GM10248 (cell line): ENCODE data around the gene TTLL13.

ENCODE experiments used
- CTCF ChIA-PET: fragments of 300-600 bp; sonication (Branson Sonifier 250); formaldehyde crosslinking; extraction: SDS; loops from one replicate; lab custom pipeline; 2021; ENCODE audit warnings: antibody characterized with exemption; lab: Yijun Ruan, JAX
- POLR2A ChIA-PET: fragments of 350-650 bp; sonication (Branson Sonifier 250); formaldehyde crosslinking; extraction: SDS; loops from one replicate; lab custom pipeline; 2020; ENCODE audit warnings: antibody characterized with exemption; lab: Yijun Ruan, JAX
- DNase-seq: peaks from one replicate; pipeline ENCODE4 v3.0.0; 2012; ENCODE audit errors: extremely low spot score
- CTCF ChIP-seq: IDR thresholded peaks from 2 replicates; pipeline ENCODE4 v1.5.1; 2012; ENCODE audit warnings: mild to moderate bottlenecking, low read depth; ENCODE audit errors: extremely low read depth, missing control alignments, control extremely low read depth

TTLL13 gene

GRCh38 chr15:90209591-90209990 is 39.8 kb upstream of the TTLL13 start:
- POLR2A ChIA-PET = no interaction called here

GRCh38 chr15:90210593-90210992 is 38.8 kb upstream of the TTLL13 start:
- ChIA-PET CTCF (no interaction called here), POLR2A (no interaction called here)
- no peak for TF ChIP-seq CTCF
- no peak for DNase-seq

More at GRCh38 chr15:90209591-90209990, 39.8 kb upstream of the TTLL13 start:
- CTCF ChIA-PET = interaction anchor here (1.0 kb wide), 1 partner anchor 12 kb away, joined by 3 read pairs; no protein-coding TSS in a partner anchor
- TF ChIP-seq CTCF = no peak
- DNase-seq = peak; percentile 78

GRCh38 chr15:90211009-90211408 is 38.3 kb upstream of the TTLL13 start:
- ChIA-PET POLR2A (no interaction called here), CTCF (no interaction called here)
- TF ChIP-seq CTCF = no peak
- no peak for DNase-seq

GRCh38 chr15:90211440-90212143 is 37.8 kb upstream of the TTLL13 start:
- DNase-seq = no peak
- ChIA-PET CTCF (interaction anchor here (8.5 kb wide), 1 partner anchor 20 kb away, joined by 63 read pairs; the partner anchor contains the start of genes CIB1 and GDPGP1), POLR2A (no interaction called here)
- TF ChIP-seq CTCF = no peak

GRCh38 chr15:90212221-90213098 is 36.9 kb upstream of the TTLL13 start:
- no peak for DNase-seq
- ChIA-PET CTCF (interaction anchor here (1.1 to 8.5 kb wide), 3 partner anchors 11 to 70 kb away, joined by 3 to 63 read pairs (median 5); partner anchors contain the start of genes CIB1, GDPGP1 and SEMA4B), POLR2A (no interaction called here)
- TF ChIP-seq CTCF = no peak

- DNase-seq = no peak
- POLR2A ChIA-PET = interaction anchor here (0.6 kb wide), 1 partner anchor 12 kb away, joined by 3 read pairs; no protein-coding TSS in a partner anchor
- CTCF ChIA-PET = interaction anchor here (1.1 to 8.5 kb wide), 3 partner anchors 12 to 71 kb away, joined by 3 to 63 read pairs (median 5); partner anchors contain the start of genes CIB1, GDPGP1 and SEMA4B
Measured at GRCh38 chr15:90213122-90213817, 36.1 kb upstream of the TTLL13 start.

More at GRCh38 chr15:90213122-90213817, 36.1 kb upstream of the TTLL13 start:
- TF ChIP-seq CTCF = no peak
